NCI-H2227 (cell line): Measurements from ENCODE around the gene RACGAP1.
"Not testable (repeated sequence)": the region's sequence is repeated elsewhere in the genome, so short reads cannot be mapped to it uniquely, and the experiment has no call there.

Source experiments
- DNase-seq: peaks from one replicate; lab custom pipeline; 2025; ENCODE audit not compliant: unreplicated experiment; lab: John Stamatoyannopoulos, UW

The RACGAP1 gene

DNA sequence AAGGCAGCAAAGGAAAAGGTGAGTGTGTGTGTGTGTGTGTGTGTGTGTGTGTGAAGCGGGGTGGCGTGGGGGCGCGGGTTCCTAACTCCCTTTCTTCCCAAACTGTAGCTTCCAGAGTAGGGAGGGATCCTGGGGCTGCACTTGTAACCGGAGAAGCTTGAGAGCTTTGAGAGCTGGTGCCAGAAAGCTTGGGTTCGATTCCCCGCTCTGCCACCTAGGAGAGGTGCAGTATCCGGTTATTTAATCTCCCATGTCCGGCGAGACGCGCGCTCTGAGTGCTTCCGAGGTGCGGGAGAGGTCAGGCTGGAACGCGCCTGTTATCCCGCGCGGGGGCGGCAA is 7.2 kb upstream of the RACGAP1 start:
- no peak for DNase-seq

DNA sequence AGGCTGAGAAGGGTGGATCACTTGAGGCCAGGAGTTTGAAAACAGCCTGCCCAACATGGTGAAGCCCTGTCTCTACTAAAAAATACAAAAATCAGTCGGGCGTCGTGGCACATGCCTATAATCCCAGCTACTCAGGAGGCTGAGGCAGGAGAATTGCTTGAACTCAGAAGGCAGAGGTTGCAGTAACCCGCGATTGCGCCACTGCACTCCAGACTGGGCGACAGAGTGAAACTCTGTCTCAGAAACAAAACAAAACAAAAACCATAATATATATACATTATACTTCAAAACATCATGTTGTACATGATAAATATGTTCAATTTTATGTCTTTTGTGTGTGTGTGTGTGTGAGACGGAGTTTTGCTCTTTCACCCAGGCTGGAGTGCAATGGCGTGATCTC is 5.2 kb upstream of the RACGAP1 start:
- DNase-seq = not testable (repeated sequence)

DNA sequence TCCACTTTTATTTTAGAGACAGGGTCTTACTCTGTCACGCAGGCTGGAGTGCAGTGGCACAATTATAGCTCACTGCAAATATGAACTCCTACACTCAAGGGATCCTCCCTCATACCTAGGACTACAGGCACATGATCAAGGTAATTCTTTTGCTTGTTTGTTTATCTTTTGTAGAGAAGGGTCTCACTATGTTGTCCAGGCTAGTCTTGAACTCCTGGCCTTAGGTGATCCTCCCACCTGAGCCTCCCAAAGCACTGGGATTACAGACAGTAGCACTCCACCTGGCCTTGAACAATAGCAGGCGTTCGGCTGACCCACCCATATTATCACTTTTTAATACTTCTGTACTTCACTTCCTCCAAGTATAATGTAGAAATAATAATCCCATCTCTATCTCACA is 1.4 kb upstream of the RACGAP1 start:
- DNase-seq = no peak

DNA sequence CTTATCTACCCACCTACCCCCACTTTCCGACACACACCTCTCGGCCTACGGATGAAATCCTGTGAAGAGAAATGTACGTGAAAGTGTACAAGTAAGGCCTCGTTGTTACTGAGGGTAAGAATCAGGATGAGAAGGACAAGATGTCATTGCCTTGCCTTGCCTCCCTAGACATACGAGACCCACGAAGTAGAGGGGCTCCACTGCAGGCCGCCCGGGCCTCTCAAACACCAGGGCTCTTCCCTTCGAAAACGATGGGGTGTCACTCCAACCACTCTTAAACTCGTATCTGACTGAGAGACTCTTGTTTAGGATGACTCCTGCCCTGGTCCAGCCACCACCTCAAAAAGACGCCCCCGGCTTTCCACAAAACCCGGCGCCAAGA is 498 bp downstream of the RACGAP1 start:
- DNase-seq = peak; percentile 17

DNA sequence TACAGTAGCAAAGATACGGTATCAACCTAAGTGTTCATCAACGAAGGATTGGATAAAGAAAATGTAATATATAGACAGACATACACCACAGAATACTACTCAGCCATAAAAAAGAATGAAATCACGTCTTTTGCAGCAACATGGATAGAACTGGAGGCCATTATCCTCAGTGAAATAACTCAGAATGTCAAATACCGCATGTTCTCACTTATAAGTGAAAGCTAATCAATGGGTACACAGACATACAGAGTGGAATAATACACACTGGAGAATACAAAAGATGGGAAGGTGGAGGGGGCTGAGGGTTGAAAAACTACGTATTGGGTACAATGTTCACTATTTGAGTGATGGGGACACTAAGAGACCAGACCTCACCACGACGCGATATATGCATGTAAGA is 1.1 kb downstream of the RACGAP1 start:
- no peak for DNase-seq

DNA sequence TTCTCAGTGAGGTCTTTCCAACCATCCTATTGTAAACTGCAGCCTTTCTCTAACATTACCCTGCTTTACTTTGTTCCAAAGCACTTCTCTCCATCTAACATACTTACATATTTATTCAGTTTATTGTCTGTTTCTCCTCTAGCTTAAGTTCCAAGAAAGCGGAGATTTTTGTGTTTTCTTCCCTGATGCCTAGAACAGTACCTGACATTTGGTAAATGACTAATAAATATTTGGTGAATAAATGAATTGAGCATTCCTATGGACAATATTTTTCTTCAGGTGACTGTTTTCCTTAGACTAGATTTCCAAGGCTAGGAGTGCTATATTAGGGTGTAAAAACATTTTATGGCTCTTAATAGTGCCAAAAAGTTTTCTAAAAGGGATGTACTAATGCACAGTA is 2.4 kb downstream of the RACGAP1 start:
- DNase-seq = no peak

DNA sequence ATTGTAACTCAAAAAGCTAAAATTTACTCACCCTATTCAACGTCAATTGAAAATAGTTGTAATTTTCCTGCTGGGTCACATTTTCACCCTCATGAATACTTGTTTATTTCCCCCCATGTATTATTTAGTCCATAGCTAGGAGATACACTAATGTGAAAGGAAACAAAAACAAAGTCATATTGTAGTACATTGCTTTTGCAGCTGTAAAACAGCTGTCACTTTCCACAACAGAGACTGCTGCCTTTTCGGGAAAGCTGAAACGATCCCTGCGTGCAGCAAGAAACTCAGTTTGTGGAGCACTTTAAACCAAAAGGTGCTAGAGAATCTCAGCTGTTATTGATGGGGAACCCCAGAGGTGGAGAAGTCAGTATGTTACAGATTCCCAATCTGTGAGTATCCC is 4.3 kb downstream of the RACGAP1 start:
- DNase-seq = no peak

DNA sequence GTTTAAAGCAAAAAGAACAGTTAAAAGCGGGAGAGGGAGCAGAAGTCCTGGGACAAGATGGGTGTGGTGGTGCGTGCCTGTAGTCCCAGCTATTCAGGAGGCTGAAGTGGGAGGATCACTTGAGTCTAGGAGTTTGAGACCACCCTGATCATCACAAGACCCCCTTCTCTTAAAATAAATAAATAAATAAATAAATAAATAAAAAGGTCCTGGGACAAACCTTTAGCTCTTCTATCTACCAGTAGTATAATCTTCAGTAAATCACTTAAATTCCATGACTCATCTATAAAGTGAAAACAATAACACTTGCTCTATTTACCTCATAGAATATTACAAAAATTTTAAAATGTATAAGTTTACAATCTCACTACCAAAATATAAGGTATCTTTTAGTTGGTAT is 5.8 kb downstream of the RACGAP1 start:
- no peak for DNase-seq

DNA sequence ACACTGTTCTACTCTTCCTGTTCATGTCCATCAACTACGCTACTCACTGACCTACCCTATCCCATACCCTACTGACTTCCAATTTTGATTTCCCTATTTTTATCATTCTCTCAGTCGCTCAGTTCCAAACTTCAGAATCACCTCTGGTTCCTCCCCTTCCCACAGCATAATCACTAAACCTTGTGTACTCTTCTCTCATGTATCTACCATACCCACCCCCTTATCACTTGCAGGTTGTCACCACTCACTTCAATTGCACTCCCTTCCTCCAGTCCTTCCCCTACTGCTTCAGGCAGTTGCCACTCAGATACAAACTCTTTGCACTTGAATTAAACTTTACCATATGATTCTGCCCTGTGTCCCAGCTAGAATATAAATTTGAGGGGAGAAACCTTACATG is 6.3 kb downstream of the RACGAP1 start:
- DNase-seq = no peak

DNA sequence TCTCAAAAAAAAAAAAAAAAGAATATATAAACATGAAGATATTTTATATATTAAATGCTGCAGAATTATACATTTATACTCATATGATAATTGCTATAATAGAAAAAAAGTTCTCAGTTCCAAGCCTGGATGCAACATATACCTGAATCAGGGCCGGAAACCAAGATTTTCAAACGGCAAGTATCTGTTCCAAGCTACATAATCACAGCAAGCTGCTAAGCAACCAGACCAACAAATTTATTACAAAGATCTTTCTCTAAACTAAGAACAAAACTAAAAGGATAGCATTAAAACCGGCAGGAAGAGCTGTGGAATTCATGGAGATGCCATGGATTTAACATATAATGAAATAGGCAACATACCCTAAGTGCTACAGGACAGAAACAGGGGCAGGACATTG is 7.1 kb downstream of the RACGAP1 start:
- no peak for DNase-seq

DNA sequence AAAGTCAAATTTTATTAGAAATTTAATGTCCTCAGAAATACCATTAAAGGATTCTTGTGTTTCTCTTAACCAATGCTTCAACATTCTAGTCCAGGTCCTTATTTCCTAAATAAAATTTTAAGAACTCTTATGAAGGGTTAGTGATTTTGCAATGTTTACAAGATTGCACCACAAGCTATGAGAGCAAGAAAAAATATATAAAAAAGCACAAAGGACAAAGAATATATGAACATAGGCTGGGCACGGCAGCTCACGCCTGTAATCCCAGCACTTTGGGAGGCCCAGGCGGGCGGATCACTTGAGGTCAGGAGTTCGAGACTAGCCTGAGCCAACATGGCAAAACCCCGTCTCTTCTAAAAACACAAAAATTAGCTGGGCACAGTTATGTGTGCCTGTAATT is 7.7 kb downstream of the RACGAP1 start:
- no peak for DNase-seq

DNA sequence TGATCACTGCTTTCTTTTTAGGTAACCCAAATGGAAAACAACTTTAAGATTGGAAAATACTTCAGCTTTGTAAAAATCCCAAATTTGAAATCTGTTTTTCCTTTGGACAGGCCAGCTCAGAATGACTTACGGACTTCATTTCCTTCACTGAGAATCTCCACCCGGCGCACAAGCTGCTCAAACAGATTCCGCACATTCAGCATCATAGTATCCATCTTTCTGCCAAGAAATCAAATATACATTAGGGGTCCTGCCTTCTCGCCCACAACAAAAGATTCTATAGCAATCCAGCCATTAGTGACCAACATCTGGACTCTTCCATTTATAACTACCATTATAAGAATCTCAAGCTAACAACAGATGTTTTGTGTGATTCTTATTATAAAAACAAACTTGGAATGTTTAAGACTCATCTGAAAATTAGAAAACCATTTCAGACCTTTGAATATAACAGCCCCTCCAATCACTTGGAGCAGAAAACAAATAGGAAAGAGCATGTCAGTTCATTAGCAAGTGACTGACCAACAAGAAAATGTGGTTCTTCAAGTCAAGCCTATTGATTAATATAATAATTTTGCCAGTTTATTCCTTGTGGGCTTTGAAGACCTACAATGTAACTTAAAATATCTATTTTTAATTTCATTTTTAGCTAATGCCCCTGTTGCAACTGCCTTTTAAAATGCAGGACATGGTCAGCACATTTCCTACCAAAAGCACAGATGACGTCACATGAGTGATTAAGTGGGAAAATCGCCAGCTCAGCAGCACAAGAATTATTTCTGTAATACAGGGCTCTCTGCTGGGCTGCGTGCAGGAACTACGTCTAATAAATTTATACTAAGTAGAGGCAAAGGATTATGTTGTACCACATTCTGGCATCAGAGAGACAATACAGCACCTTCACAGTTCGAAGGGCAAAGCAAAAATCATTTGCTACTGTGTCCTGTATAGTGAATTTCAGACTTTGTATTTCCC is 8.5 kb downstream of the RACGAP1 start:
- peak; percentile 52 for DNase-seq

DNA sequence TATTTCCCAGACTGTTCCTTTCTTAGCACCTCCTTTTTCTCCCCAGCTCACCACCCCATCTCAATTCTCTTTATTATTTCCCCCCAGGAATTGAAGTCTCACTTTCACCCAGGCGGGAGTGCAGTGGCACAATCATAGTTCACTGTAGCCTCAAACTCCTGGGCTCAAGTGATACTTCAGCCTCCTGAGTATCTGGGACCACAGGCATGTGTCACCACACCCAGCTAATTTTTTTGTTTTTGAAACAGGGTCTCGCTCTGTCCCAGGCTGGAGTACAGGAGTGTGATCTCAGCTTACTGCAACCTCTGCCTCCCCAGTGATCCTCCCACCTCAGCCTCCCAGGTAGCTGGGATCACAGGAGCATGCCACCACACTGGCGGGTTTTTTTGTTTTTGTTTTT is 11.0 kb downstream of the RACGAP1 start:
- DNase-seq = no peak

DNA sequence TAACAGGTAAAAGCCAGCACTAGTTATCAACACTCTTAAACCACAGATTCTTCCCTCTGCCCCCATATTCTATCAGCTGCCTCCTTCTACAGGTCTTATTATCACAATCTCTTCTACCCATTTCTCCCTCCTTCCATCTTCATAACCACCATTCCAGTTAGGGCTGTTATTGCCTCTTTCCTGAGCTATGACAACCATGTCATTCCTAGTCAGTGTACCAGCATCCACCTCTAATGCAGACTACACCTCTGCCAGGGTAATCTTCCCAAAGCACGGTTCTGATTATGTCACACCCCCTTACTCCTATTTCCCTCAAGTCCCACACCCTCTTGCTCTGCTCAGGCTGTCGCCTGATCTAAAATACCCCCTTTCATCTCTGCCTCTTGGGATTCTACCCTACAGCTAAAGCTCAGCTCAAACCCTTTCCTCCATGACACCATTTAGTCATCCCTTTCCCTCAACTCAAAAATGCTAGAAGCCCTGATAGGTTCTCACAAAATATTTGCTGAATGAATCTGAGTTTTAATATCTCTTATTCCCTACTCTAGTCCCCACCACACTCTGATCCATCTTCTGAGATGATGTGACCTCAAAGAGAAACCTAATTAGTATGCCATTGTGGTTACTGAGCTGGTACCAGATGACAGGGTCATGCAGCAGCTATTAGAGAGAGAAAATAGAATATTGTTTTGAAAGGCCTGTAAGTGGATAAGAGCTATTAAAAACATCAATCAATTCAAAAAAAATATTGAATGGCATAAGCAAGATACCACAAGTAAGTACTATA is 11.7 kb downstream of the RACGAP1 start:
- DNase-seq = no peak

DNA sequence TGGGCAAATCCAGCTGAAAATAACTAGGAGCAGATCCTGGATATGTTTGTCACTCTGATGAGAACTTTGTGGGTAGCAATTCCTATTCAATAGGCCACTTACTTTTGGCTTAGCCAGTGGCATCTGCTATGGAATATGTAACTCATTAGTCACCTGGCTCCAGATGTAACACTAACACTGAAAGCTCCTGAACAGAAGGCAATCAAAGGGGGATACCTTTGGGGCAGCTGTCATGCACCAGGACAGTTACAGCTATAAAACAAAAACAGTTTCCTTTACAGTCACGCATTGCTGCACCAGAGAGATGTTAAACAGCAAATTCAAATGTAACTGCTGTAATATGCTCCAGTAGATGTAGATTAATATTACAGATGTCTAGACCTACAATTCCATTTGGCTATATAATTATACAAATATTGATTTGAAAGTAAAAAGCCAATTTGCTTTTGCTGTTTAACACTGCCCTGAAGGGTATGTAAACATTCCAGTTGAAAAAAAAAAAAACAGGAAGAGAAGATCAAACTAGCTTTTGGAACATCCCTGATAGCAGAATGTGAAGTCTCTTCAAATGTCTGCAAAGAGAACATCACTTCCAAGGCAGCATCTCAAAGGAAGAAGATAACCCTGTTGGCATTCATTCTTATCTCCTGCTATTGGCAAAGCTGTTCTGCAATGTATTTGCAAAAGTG is 18.4 kb downstream of the RACGAP1 start:
- no peak for DNase-seq

DNA sequence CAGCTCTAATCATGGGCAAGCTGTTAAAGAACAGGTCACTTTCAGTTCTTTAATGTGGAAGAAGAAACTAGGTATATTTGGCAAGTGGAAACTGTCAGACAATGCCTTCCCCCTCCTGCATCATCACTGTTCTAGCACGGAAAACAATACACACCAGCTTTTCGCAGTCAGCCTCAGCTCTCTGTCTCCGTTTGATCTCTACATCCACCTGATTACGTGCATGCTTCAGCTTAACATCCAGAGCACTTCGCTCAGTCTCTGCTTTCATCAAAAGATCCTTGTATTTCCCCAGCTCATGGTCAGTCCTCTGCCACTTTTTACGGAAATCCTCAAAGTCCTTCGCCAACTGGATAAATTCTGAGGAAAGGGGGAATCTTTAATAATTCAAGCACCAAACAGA is 19.0 kb downstream of the RACGAP1 start:
- DNase-seq = no peak

DNA sequence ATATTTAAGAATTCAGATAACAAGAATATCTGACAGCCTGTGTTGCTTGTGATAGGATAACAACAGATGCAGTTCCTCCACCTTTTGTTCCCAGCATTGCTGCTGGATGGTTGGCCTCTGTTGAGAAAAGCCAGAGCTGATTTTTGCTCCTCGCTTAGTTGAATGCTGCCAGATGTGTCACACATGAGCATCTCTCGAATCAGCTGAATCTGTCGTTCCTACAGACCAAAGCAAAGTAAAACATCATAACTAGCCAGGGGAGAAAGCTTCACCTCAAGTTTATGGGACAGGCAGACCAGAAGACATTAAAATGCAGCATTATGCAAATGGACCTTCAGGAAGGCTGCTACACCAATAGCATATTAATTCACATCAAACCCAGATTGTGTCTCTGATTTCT is 20.1 kb downstream of the RACGAP1 start:
- DNase-seq = no peak

DNA sequence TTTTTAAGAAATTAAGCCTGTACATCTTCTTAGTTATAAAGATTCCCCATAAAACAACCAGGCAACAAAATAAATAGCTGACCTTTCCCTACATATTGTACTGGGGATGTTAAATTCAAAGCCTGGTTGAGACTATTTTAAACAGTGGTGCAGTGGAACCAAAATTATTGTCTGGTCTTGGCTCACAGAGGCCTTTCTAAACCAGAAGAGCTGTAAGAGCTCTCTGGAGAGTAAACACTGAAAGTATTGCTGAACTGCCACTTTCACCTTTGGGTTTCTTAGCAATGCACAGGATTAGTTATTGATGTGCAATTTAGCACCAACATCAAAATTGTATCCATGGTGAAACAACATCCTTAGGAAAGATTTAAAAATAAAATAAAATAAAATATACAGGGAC is 20.6 kb downstream of the RACGAP1 start:
- DNase-seq = no peak

DNA sequence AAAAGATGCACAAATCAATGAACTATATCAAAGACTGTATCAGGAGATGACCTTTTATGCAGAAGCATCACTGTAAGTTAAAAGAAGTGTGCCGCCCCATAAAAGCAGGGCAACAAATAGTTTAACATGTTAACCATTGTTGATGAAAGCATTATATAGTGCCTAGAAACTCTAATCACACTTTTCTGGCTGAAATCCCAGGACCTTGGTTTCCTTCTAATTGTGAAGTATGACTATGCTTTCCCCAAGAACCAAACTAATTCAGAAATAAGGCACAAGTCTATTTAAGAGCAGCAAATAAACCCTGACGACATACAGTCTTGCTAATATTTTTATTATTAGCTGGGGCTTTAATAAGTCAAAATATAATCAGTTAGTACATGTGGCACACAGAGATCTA is 21.7 kb downstream of the RACGAP1 start:
- no peak for DNase-seq

DNA sequence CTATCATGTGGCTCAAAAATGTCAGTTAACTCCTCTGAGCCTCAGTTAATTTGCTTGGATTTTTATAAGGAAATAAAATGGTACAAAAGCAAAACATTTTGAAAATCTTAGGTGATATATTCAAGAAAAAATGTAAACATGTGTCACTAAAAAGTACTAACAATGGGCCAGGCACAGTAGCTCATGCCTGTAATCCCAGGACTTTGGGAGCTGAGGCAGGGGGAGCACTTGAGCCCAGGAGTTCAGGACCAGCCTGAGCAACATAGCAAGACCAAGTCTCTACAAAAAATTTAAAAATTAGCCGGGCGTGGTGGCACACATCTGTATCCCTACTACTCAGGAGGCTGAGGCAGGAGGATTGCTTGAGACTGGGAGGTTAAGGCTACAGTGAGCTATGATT is 26.8 kb downstream of the RACGAP1 start:
- no peak for DNase-seq

DNA sequence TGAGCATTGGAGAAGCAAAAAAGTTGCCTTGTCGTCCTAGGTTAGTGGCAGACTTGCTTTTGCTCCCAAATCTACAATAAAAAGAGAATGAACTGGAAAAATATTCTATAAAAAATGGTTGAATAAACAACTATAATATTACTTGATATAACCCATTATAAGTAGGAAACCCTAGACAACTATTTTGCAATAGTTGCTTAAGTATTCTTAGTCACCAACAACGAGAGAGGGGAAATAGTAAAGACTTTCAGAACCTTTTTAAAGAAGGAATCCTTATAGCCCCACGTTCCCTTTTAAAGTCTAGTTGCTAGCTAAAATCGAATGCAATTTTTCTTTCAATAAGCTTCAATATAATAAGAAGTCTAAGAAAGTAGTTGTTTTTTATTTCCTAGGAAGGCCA is 35.0 kb downstream of the RACGAP1 start:
- DNase-seq = no peak

DNA sequence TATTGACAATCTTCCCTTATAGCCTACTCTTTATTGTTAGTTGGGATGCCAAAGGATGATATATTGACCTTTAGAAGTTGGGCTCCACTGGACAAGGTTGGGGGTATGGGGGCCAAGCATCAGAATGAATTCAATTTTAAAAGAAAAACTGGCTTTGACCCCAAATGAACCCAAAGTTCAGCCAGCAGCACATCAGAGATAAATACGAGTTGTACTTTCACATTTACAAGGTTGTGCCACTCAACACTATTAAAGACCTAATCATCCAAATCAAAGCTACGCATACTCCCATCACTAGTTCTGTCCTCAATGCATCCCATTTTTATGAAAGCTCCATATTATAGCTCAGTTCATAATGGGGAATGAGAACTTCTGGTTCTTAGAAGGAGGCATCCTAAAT is 35.9 kb downstream of the RACGAP1 start:
- DNase-seq = not testable (repeated sequence)
